Left hindlimb (tissue), 1 donor: ENCODE data around the gene SHISAL1.
A peak's percentile ranks its signal among the peaks of the same experiment; 100 is the strongest.

ENCODE experiments used
- DNase-seq: peaks from one replicate; pipeline ENCODE4 v3.0.0-alpha.2; 2018

SHISAL1 gene

GRCh38 chr22:44225091-44225689, 87.6 kb downstream of the SHISAL1 start:
- DNase-seq = no peak

GRCh38 chr22:44224166-44224565, 88.6 kb downstream of the SHISAL1 start:
- no peak for DNase-seq

DNA sequence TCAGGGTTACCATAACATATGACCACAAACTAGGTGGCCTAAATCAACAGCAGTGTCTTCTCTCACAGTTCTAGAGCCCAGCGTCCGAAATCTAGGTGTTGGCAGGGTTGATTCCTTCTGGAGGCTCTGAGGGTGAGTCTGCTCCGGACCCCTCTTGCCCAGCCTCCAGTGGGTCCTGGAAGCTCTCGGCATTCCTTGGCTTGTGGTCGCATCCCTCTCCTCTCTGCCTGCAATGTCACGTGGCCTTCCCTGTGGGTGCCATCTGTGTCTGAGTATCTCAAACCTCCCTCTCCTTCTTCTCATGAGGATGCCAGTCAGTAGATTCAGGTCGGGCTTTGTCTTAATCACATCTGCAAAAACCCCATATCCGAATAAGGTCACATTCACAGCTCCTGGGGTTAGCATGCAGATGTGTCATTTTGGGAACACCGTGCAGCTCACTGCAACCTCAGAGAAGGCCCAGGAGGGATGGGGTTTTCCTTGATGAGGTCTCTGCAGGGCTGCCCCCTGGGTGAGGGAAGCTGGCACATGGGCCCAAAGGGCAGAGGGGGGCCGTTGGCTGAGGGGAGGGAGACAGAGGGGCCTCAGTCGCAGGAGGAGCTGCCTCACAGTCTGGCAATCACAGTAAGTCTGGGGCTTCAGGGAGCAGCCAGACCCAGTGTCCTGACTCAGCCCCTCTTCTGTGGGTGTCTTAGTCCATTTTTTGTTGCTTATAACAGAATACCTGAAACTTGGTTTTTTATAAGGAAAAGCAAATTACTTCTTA, 90.9 kb downstream of the SHISAL1 start:
- no peak for DNase-seq

GRCh38 chr22:44220727-44221680, 91.7 kb downstream of the SHISAL1 start:
- DNase-seq = no peak

DNA sequence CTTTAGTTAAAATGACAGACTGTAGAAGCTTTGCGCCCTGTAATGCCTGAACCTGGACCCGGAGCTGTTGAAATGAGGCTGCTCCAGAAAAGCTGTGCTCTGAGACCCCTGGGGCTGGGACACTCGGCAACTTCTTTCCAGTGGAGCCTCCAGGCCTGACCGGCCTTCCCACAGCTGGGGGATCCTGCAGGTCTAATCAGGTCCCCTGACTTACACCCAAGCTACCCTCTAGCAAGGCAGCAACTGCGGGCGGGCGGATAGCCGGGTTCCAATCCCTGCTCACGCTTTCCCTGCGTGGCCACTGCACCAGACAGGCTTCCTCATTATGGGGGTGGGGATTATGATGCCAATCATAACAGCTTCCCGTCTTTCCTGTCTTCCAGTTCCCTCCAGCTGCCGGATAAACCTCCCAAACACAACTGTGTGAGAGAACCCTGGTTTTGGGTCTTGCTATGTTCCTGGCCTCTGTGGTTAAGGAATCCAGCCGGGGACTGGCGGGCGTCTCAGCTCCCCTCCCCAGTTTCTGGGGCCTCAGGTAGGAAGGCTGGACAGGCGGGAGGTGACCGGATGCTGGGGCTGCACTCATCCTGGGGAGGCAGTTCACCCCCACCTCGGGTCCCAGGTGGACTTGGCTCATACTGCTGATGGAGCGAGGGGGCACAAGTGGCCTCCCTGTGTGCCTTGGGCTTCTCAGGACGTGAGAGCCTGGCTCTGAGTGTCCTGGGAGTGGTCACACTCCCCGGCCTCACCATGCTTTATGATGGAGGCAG, 93.5 kb downstream of the SHISAL1 start:
- DNase-seq = no peak

GRCh38 chr22:44218071-44218470, 94.7 kb downstream of the SHISAL1 start:
- DNase-seq = no peak

GRCh38 chr22:44217346-44217745, 95.4 kb downstream of the SHISAL1 start:
- DNase-seq = no peak

GRCh38 chr22:44215287-44215686, 97.5 kb downstream of the SHISAL1 start:
- no peak for DNase-seq

GRCh38 chr22:44214764-44215163, 98.0 kb downstream of the SHISAL1 start:
- DNase-seq = no peak

- DNase-seq = no peak
Measured at GRCh38 chr22:44214187-44214586, 98.6 kb downstream of the SHISAL1 start.

DNA sequence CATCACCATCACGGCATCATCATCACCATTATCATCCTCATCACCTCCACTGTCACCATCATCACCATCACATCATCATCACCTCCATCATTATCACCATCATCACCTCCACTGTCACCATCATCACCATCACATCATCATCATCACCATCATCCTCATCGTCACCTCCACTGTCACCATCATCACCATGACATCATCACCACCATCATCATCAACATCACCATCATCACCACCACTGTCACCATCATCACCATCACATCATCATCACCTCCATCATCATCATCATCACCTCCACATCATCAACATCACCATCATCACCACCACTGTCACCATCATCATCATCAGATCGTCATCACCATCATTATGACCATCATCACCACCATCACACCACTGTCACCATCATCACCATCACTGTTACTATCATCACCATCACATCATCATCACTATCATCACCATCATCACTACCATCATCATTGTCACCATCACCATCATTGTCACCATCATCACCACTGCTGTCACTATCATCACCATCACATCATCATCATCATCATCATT, 99.2 kb downstream of the SHISAL1 start:
- no peak for DNase-seq

DNA sequence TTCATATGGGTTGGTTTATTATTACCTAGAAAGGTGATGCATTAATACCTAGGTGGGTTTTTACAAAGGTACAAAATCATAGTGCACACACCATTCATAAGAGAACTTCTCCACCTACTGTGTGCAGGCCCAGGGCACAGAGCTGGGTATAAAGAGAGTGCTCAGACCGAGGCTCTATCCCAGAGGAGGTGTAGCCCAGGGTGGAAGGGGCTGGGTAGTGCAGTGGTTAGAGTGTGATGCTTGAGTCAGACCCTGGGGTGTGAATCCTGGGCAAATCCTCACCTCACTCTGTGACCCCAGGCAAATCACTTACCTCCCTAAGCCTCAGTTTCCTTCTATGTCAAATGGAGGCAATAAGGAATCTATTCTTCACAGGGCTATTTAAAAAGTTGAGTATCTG, 99.8 kb downstream of the SHISAL1 start:
- no peak for DNase-seq

GRCh38 chr22:44211946-44212930, 100.5 kb downstream of the SHISAL1 start:
- peak; percentile 83 for DNase-seq

DNA sequence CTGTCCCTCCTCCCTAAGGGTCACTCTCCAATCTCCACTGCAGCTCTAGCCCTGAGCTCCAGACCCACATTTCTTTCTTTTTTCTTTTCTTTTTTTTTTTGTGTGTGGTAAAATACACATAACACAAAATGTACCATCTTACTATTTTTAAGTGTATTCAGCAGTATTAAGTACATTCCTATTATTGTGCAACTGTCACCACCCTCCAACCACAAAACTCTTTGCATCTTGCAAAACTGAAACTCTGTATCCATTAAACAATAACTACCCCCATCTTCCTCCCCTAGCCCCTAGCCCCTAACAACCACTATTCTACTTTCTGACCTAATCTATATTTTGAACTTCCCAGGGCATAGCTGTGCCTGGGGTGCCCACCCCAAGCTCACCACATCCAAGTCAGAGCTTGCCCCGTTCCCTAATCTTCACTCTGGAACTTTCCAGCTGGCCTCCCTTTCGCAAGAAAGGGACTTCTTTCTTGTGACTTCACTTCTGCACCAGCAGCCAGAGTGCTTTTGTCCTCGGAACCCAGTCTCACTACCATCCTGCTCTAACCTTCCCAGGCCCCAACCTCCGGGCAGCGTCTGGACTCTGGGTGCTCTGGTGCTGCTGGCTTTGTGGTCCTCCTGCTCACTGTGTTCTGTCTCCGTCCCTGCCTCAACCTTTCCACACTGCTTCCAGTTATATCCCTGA, 101.3 kb downstream of the SHISAL1 start:
- no peak for DNase-seq

DNA sequence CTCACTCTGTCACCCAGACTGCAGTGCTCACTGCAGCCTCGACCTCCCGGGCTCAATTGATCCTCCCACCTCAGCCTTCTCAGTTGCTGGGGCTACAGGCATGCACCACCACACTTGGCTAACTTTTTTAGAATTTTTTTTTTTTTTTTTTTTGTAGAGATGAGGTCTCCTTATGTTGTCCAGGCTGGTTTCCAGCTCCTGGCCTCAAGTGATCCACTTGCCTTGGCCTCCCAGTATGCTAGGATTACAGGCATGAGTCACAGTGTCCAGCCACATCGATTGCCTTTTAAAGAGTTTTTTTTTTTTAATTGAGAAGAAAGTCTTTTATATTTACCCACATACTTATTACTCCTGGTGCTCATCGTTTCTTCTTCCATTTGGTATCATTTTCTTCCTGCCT, 102.0 kb downstream of the SHISAL1 start:
- DNase-seq = no peak

GRCh38 chr22:44209343-44209742, 103.4 kb downstream of the SHISAL1 start:
- no peak for DNase-seq

GRCh38 chr22:44207981-44208317, 104.8 kb downstream of the SHISAL1 start:
- DNase-seq = no peak

DNA sequence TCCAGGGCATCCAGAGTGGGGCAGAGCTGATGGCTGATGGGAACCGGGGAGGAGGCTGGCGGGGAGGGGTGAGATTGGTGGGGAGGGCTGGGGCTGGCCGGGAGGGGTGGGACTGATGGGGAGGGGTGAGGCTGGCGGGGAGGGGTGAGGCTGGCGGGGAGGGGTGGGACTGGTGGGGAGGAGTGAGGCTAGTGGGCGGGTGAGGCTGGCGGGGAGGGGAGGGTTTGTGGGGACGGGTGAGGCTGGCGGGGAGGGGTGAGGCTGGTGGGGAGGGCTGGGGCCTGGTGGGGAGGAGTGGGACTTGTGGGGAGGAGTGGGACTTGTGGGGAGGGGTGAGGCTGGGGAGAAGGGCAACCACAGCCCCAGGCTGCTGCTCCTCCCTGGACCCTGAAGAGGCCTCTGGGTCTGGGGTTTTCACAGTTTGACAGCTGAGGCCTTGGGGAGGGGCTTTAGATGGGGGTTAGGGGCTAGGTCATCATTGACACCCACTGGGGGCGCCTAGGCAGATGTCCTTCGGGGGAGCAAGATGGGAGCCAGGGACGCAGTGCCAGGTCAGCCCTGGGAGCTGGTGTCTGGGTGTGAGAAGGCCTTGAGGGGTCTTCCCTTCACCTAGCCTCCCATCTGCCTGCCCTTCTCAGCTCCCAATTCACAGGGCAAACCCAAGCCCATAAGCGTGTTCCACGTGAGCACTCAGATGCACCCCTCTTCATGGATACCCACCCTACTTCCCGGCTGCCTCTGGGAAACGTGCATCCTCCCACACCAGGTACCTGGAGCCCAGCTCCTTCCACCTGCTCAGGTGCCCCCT, 105.4 kb downstream of the SHISAL1 start:
- no peak for DNase-seq

GRCh38 chr22:44206696-44207095, 106.1 kb downstream of the SHISAL1 start:
- no peak for DNase-seq

GRCh38 chr22:44206330-44206645, 106.5 kb downstream of the SHISAL1 start:
- DNase-seq = no peak
